IMR-90 (cell line): ENCODE data around the gene ZNF746. TPM values are rescaled to one million over a fixed set of nuclear protein-coding genes. Genes with fewer than 3 reads are reported as not detected.

ENCODE experiments used
- ATAC-seq: fragments of 200-7000 bp; cut with Tn5 transposase; 2 replicates; pipeline ENCODE4 v1.9.1; 2020; ENCODE audit warnings: low read depth, mild to moderate bottlenecking, moderate library complexity
- BruUV-seq: library from RNA; stranded (reverse); fragments of 400-500 nt; replicated peaks from 2 replicates; lab custom pipeline; 2021; lab: Mats Ljungman, UMichigan
- CTCF ChIA-PET: fragments of 300-600 bp; formaldehyde crosslinking; extraction: SDS; loops from one replicate; lab custom pipeline; 2021; ENCODE audit warnings: antibody characterized with exemption; lab: Yijun Ruan, JAX
- POLR2A ChIA-PET: fragments of 300-600 bp; sonication (Branson Sonifier 250); formaldehyde crosslinking; loops from one replicate; lab custom pipeline; 2022; ENCODE audit warnings: antibody characterized with exemption; ENCODE audit not compliant: unreplicated experiment; lab: Charles Lee
- DNase-seq: peaks from one replicate; pipeline ENCODE4 v3.0.0; 2013
- H2AFZ ChIP-seq: replicated peaks from 2 replicates; pipeline ENCODE3; 2013; ENCODE audit warnings: low read length, mild to moderate bottlenecking; ENCODE audit not compliant: poor library complexity
- H2AK5ac ChIP-seq: 2 replicates; pipeline ENCODE4 v1.6.1; 2013; ENCODE audit warnings: low read depth, low read length, inconsistent platforms
- H2AK9ac ChIP-seq: replicated peaks from 2 replicates; pipeline ENCODE3; 2013; ENCODE audit warnings: mild to moderate bottlenecking, low read depth, low read length, moderate library complexity; ENCODE audit not compliant: poor library complexity
- H2BK120ac ChIP-seq: 2 replicates; pipeline ENCODE4 v1.6.1; 2013; ENCODE audit warnings: low read depth, low read length, inconsistent platforms
- H2BK15ac ChIP-seq: 3 replicates; pipeline ENCODE4 v1.6.1; 2013; ENCODE audit warnings: low read depth, low read length, inconsistent platforms
- H2BK20ac ChIP-seq: 2 replicates; pipeline ENCODE4 v1.6.1; 2013; ENCODE audit warnings: low read depth, mild to moderate bottlenecking, inconsistent platforms, low read length, moderate library complexity
- H2BK5ac ChIP-seq: 2 replicates; pipeline ENCODE4 v1.6.1; 2013; ENCODE audit warnings: mild to moderate bottlenecking, low read depth, low read length, inconsistent platforms; ENCODE audit not compliant: poor library complexity, severe bottlenecking
- H3K14ac ChIP-seq: replicated peaks from 2 replicates; pipeline ENCODE4 v1.6.1; 2013; ENCODE audit warnings: low read depth, low read length, inconsistent platforms
- H3K18ac ChIP-seq: 2 replicates; pipeline ENCODE4 v1.6.1; 2013; ENCODE audit warnings: low read depth, low read length, control low read depth
- H3K23ac ChIP-seq: 2 replicates; pipeline ENCODE4 v1.6.1; 2013; ENCODE audit warnings: low read depth, low read length, inconsistent platforms
- H3K27ac ChIP-seq: 2 replicates; pipeline ENCODE4 v1.5.1; 2013; ENCODE audit warnings: mild to moderate bottlenecking, control low read depth, low read length; ENCODE audit not compliant: insufficient read depth
- H3K27me3 ChIP-seq: 2 replicates; pipeline ENCODE4 v1.6.1; 2013; ENCODE audit warnings: low read length; ENCODE audit not compliant: control insufficient read depth, insufficient read depth
- H3K36me3 ChIP-seq: 2 replicates; pipeline ENCODE4 v1.6.1; 2013; ENCODE audit warnings: low read length, mixed read lengths; ENCODE audit not compliant: control insufficient read depth, insufficient read depth
- H3K4ac ChIP-seq: 2 replicates; pipeline ENCODE4 v1.6.1; 2013; ENCODE audit warnings: low read depth, low read length, inconsistent platforms
- H3K4me1 ChIP-seq: 2 replicates; pipeline ENCODE4 v1.6.1; 2013; ENCODE audit warnings: low read length, mixed read lengths; ENCODE audit not compliant: control insufficient read depth, insufficient read depth
- H3K4me2 ChIP-seq: 2 replicates; pipeline ENCODE4 v1.6.1; 2013; ENCODE audit warnings: low read depth, mild to moderate bottlenecking, control low read depth, low read length, moderate library complexity
- H3K4me3 ChIP-seq: 2 replicates; pipeline ENCODE4 v1.5.1; 2013; ENCODE audit warnings: low read depth, mild to moderate bottlenecking, control low read depth, low read length, moderate library complexity; ENCODE audit not compliant: insufficient read depth
- H3K56ac ChIP-seq: 2 replicates; pipeline ENCODE4 v1.6.1; 2013; ENCODE audit warnings: low read length, inconsistent platforms; ENCODE audit not compliant: insufficient read depth; ENCODE audit errors: extremely low read depth
- H3K79me1 ChIP-seq, 2 experiments: 2 replicates each; pipeline ENCODE4 v1.6.1; 2013; ENCODE audit warnings: low read length in 2 of 2, inconsistent platforms in 1 of 2, low read depth in 1 of 2
- H3K9ac ChIP-seq: 2 replicates; pipeline ENCODE4 v1.6.1; 2013; ENCODE audit warnings: low read depth, low read length, control low read depth
- H3K9me1 ChIP-seq: 2 replicates; pipeline ENCODE4 v1.6.1; 2013; ENCODE audit warnings: low read length, inconsistent platforms; ENCODE audit not compliant: insufficient read depth
- H3K9me3 ChIP-seq: 2 replicates; pipeline ENCODE4 v1.6.1; 2013; ENCODE audit warnings: low read length; ENCODE audit not compliant: control insufficient read depth, insufficient read depth
- H4K20me1 ChIP-seq: 2 replicates; pipeline ENCODE4 v1.6.1; 2013; ENCODE audit warnings: low read length, inconsistent platforms; ENCODE audit not compliant: insufficient read depth
- H4K5ac ChIP-seq: 2 replicates; pipeline ENCODE4 v1.6.1; 2013; ENCODE audit warnings: mild to moderate bottlenecking, low read depth, low read length, control low read depth
- H4K8ac ChIP-seq, 2 experiments: 2 replicates each; pipeline ENCODE4 v1.6.1; 2013; ENCODE audit warnings: low read depth in 2 of 2, low read length in 2 of 2, control low read depth in 1 of 2, inconsistent platforms in 1 of 2
- H4K91ac ChIP-seq: 2 replicates; pipeline ENCODE4 v1.6.1; 2013; ENCODE audit warnings: low read depth, low read length, inconsistent platforms; ENCODE audit not compliant: insufficient read depth
- BHLHE40 ChIP-seq: fragments of 150-350 bp; IDR thresholded peaks from 2 replicates; pipeline ENCODE4 v1.6.1; 2016; ENCODE audit warnings: mild to moderate bottlenecking, low read depth, low read length
- ELK1 ChIP-seq: fragments of 150-350 bp; IDR thresholded peaks from 2 replicates; pipeline ENCODE4 v1.6.1; 2016; ENCODE audit warnings: low read depth, mild to moderate bottlenecking, low read length, moderate library complexity, borderline replicate concordance
- MXI1 ChIP-seq: IDR thresholded peaks from 2 replicates; pipeline ENCODE4 v1.6.1; 2012; ENCODE audit warnings: low read depth, mild to moderate bottlenecking, low read length, moderate library complexity, borderline replicate concordance
- RAD21 ChIP-seq: IDR thresholded peaks from 2 replicates; pipeline ENCODE4 v1.6.1; 2012; ENCODE audit warnings: low read length, improper control_type of control experiment
- dilution Hi-C: fragments of 300-500 bp; cut with HindIII; formaldehyde crosslinking; loops from one replicate; pipeline ENCODE4 v1.14.3; 2018; ENCODE audit warnings: low sequenced_read_pairs; ENCODE audit not compliant: unreplicated experiment
- in situ Hi-C: fragments of 300-500 bp; cut with MboI; formaldehyde crosslinking; loops from 3 replicates; pipeline ENCODE4 v1.14.3; 2019; ENCODE audit warnings: low sequenced_read_pairs, inconsistent platforms, mixed read lengths
- intact Hi-C: fragments of 100-400 bp; cut with micrococcal nuclease; formaldehyde crosslinking; loops from 2 replicates; pipeline ENCODE4 v1.10.0; 2022
- polyA plus RNA-seq, 3 experiments: library from polyadenylated mRNA; depleted of rRNA; stranded (reverse); fragments of >200 nt; gene quantifications; 2 replicates each; pipeline ENCODE4 v1.2.3, GENCODE V29; 2012; ENCODE audit warnings: low replicate concordance in 1 of 3
- total RNA-seq: library from RNA; depleted of rRNA; stranded (reverse); fragments of >200 nt; gene quantifications from 2 replicates; pipeline ENCODE4 v1.2.3, GENCODE V29; 2012
- TF ChIP-seq, protein P1 (sequence below): fragments of 150-350 bp; IDR thresholded peaks from 2 replicates; pipeline ENCODE4 v1.6.1; 2017; ENCODE audit warnings: mild to moderate bottlenecking, antibody characterized with exemption, low read length, low read depth

ZNF746 gene
- total and polyA plus RNA-seq, 2 of the 4 experiments (the other 2 are of a cell fraction) = 6.6 to 8.4 TPM

GRCh38 chr7:149505551-149505950 is 7.9 kb upstream of the ZNF746 start:
- no peak overlapping the region for H4K5ac ChIP-seq
- H3K4me2 ChIP-seq = no peak overlapping the region
- no peak overlapping the region for H3K18ac ChIP-seq
- ChIA-PET POLR2A (no interaction called here), CTCF (no interaction called here)
- H3K14ac ChIP-seq = no peak overlapping the region
- no peak overlapping the region for H3K23ac ChIP-seq
- H2AFZ ChIP-seq = no peak overlapping the region
- no peak overlapping the region for H2AK5ac ChIP-seq
- intact Hi-C loops (no loop called here), dilution Hi-C loops (no loop called here), in situ Hi-C loops (no loop called here)
- no peak for TF ChIP-seq BHLHE40
- no peak for TF ChIP-seq RAD21
- TF ChIP-seq ELK1 = no peak
- no peak for TF ChIP-seq MXI1
- TF ChIP-seq, protein P1, sequence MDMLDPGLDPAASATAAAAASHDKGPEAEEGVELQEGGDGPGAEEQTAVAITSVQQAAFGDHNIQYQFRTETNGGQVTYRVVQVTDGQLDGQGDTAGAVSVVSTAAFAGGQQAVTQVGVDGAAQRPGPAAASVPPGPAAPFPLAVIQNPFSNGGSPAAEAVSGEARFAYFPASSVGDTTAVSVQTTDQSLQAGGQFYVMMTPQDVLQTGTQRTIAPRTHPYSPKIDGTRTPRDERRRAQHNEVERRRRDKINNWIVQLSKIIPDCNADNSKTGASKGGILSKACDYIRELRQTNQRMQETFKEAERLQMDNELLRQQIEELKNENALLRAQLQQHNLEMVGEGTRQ = no peak
- H2BK20ac ChIP-seq = no peak overlapping the region
- H2BK15ac ChIP-seq = no peak overlapping the region
- no peak overlapping the region for H4K8ac ChIP-seq
- no peak overlapping the region for H3K27ac ChIP-seq
- no peaks in the 10 kb centered on the region for H4K20me1 ChIP-seq
- no peak for ATAC-seq
- H3K4ac ChIP-seq = no peak overlapping the region
- no peak for DNase-seq
- H3K9me1 ChIP-seq = no peaks in the 10 kb centered on the region
- no peaks in the 10 kb centered on the region for H3K36me3 ChIP-seq
- H3K9me3 ChIP-seq = peaks cover 10% of the 10 kb centered on the region
- H3K79me1 ChIP-seq = no peaks in the 10 kb centered on the region
- no peak overlapping the region for H2AK9ac ChIP-seq
- H3K4me1 ChIP-seq = no peaks in the 10 kb centered on the region
- no TSS peak for BruUV-seq
- no peak overlapping the region for H3K9ac ChIP-seq
- H4K91ac ChIP-seq = no peak overlapping the region
- H3K56ac ChIP-seq = no peak overlapping the region
- H2BK5ac ChIP-seq = no peak overlapping the region
- H3K4me3 ChIP-seq = no peak overlapping the region
- H3K27me3 ChIP-seq = peaks cover 6% of the 10 kb centered on the region
- H2BK120ac ChIP-seq = no peak overlapping the region
